Erythroblast (primary cell): ENCODE results near the gene SMIM44.
"Not testable (repeated sequence)": the region's sequence is repeated elsewhere in the genome, so short reads cannot be mapped to it uniquely, and the experiment has no call there.

Experiments used
- DNase-seq, 2 experiments: peaks; one replicate each; lab custom pipeline; 2025; lab: John Stamatoyannopoulos, UW
- GATA1 ChIP-seq: IDR thresholded peaks from 2 replicates; pipeline ENCODE4 v1.6.1; 2011; ENCODE audit warnings: low read depth, mild to moderate bottlenecking, control low read depth, low read length, moderate library complexity
- POLR2A ChIP-seq: IDR thresholded peaks from 2 replicates; pipeline ENCODE4 v1.6.1; 2011; ENCODE audit warnings: mild to moderate bottlenecking, low read length

The SMIM44 gene

GRCh38 chr19:3458229-3459088 lies 24.8 kb downstream of the SMIM44 start:
- no peak for DNase-seq
- no peak for TF ChIP-seq GATA1
- TF ChIP-seq POLR2A = no peak

- no peak for TF ChIP-seq POLR2A
- no peak for TF ChIP-seq GATA1
- no peak for DNase-seq
Measured at GRCh38 chr19:3457528-3458228, 25.6 kb downstream of the SMIM44 start.

- no peak for DNase-seq
- no peak for TF ChIP-seq GATA1
- TF ChIP-seq POLR2A = no peak
Measured at GRCh38 chr19:3456925-3457527, 26.2 kb downstream of the SMIM44 start.

GRCh38 chr19:3455960-3456601 lies 27.2 kb downstream of the SMIM44 start:
- TF ChIP-seq POLR2A (no peak), GATA1 (no peak)
- DNase-seq = no peak

- DNase-seq = no peak
- TF ChIP-seq GATA1 (no peak), POLR2A (no peak)
Measured at GRCh38 chr19:3455393-3455955, 27.8 kb downstream of the SMIM44 start.

- DNase-seq = no peak
- TF ChIP-seq POLR2A (no peak), GATA1 (no peak)
Measured at GRCh38 chr19:3454656-3455392, 28.4 kb downstream of the SMIM44 start.

- DNase-seq = no peak
- no peak for TF ChIP-seq GATA1
- TF ChIP-seq POLR2A = no peak
Measured at GRCh38 chr19:3453840-3454239, 29.4 kb downstream of the SMIM44 start.

GRCh38 chr19:3452942-3453214 lies 30.4 kb downstream of the SMIM44 start:
- not testable (repeated sequence) for DNase-seq

GRCh38 chr19:3452171-3452941 lies 30.9 kb downstream of the SMIM44 start:
- DNase-seq = no peak
- TF ChIP-seq POLR2A = no peak
- no peak for TF ChIP-seq GATA1

- peak in 1 of 2 experiments; percentile 26 for DNase-seq
Measured at GRCh38 chr19:3451451-3451866, 31.8 kb downstream of the SMIM44 start.

GRCh38 chr19:3450796-3451411 lies 32.3 kb downstream of the SMIM44 start:
- peak; percentile 55 to 60 for DNase-seq

More at GRCh38 chr19:3451451-3451866, 31.8 kb downstream of the SMIM44 start:
- TF ChIP-seq GATA1 = no peak
- no peak for TF ChIP-seq POLR2A

More at GRCh38 chr19:3450796-3451411, 32.3 kb downstream of the SMIM44 start:
- TF ChIP-seq GATA1 (no peak), POLR2A (no peak)
